GM12892 (cell line): Measurements from ENCODE around the gene CDH13.

Experiments used
- DNase-seq: peaks from one replicate; pipeline ENCODE4 v3.0.0; 2011; ENCODE audit not compliant: insufficient read length
- FAIRE-seq: peaks from 2 replicates; lab custom pipeline; 2011; peaks lifted over from hg19 to GRCh38; lab: Jason Lieb, UNC
- POLR2A ChIP-seq: IDR thresholded peaks from 2 replicates; pipeline ENCODE4 v1.6.1; 2011; ENCODE audit warnings: low read depth, low read length, control low read depth
- POLR2AphosphoS5 ChIP-seq: IDR thresholded peaks from 2 replicates; pipeline ENCODE4 v1.6.1; 2011; ENCODE audit warnings: low read depth, low read length, control low read depth
- TAF1 ChIP-seq: IDR thresholded peaks from 2 replicates; pipeline ENCODE4 v1.6.1; 2011; ENCODE audit warnings: low read depth, mild to moderate bottlenecking, control low read depth, low read length, borderline replicate concordance

Gene CDH13

GRCh38 chr16:82960918-82961317 lies 334.1 kb downstream of the CDH13 start:
- DNase-seq: no peak
- TF ChIP-seq TAF1 (no peak), POLR2A (no peak), POLR2AphosphoS5 (no peak)
- no peak for FAIRE-seq

- DNase-seq (no peak), FAIRE-seq (no peak)
- no peak for TF ChIP-seq TAF1
- TF ChIP-seq POLR2AphosphoS5: no peak
- no peak for TF ChIP-seq POLR2A
Observed at GRCh38 chr16:82963653-82964052, 336.9 kb downstream of the CDH13 start.

- FAIRE-seq: no peak
- TF ChIP-seq POLR2A (no peak), TAF1 (no peak), POLR2AphosphoS5 (no peak)
- DNase-seq: no peak
Observed at GRCh38 chr16:82965808-82966207, 339.0 kb downstream of the CDH13 start.

- TF ChIP-seq POLR2AphosphoS5 (no peak), TAF1 (no peak)
- no peak for DNase-seq
- FAIRE-seq: no peak
Observed at GRCh38 chr16:82967424-82967823, 340.7 kb downstream of the CDH13 start.

- FAIRE-seq: no peak
- no peak for TF ChIP-seq POLR2A
- TF ChIP-seq TAF1: no peak
- no peak for TF ChIP-seq POLR2AphosphoS5
- no peak for DNase-seq
Observed at GRCh38 chr16:82971126-82971525, 344.4 kb downstream of the CDH13 start.

- FAIRE-seq: no peak
- TF ChIP-seq POLR2A (no peak), TAF1 (no peak)
Observed at GRCh38 chr16:82972331-82972919, 345.7 kb downstream of the CDH13 start.

GRCh38 chr16:82979406-82980111 lies 352.8 kb downstream of the CDH13 start:
- FAIRE-seq (no peak), DNase-seq (no peak)
- TF ChIP-seq POLR2AphosphoS5: no peak

More at GRCh38 chr16:82972331-82972919, 345.7 kb downstream of the CDH13 start:
- DNase-seq: no peak

GRCh38 chr16:82980810-82981209 lies 354.0 kb downstream of the CDH13 start:
- no peak for DNase-seq
- no peak for TF ChIP-seq POLR2AphosphoS5
- no peak for TF ChIP-seq TAF1
- TF ChIP-seq POLR2A: no peak
- no peak for FAIRE-seq

GRCh38 chr16:82987767-82988166 lies 361.0 kb downstream of the CDH13 start:
- TF ChIP-seq POLR2AphosphoS5 (no peak), POLR2A (no peak), TAF1 (no peak)
- no peak for DNase-seq
- no peak for FAIRE-seq

GRCh38 chr16:82990155-82990554 lies 363.4 kb downstream of the CDH13 start:
- FAIRE-seq: no peak
- no peak for DNase-seq
- TF ChIP-seq TAF1 (no peak), POLR2AphosphoS5 (no peak), POLR2A (no peak)

- no peak for TF ChIP-seq POLR2AphosphoS5
- TF ChIP-seq TAF1: no peak
- no peak for TF ChIP-seq POLR2A
- FAIRE-seq (no peak), DNase-seq (no peak)
Observed at GRCh38 chr16:82991410-82991809, 364.6 kb downstream of the CDH13 start.

GRCh38 chr16:82991966-82992675 lies 365.4 kb downstream of the CDH13 start:
- FAIRE-seq: no peak
- TF ChIP-seq TAF1: no peak
- no peak for TF ChIP-seq POLR2A
- TF ChIP-seq POLR2AphosphoS5: no peak
- no peak for DNase-seq
